Transverse colon (tissue), 3 donors: ENCODE results near the gene GALNT9.

Experiments
- EP300 ChIP-seq: sonication (generic); formaldehyde crosslinking; IDR thresholded peaks from one replicate; pipeline ENCODE4 v1.6.1; 2017; ENCODE audit warnings: antibody characterized with exemption, low read depth
- TF ChIP-seq, protein P1 (sequence below), 5 experiments: fragments of 200-600 bp in 3 of 5; fragments of 450-650 bp in 2 of 5; sonication (generic) in 3 of 5; IDR thresholded peaks; 1 replicate in 2 of 5; 2 replicates in 3 of 5; pipeline ENCODE4 v1.5.1; 2016 to 2017; ENCODE audit warnings: antibody characterized with exemption in 5 of 5, inconsistent platforms in 3 of 5, mild to moderate bottlenecking in 2 of 5, moderate library complexity in 1 of 5

- TF ChIP-seq, protein P1, sequence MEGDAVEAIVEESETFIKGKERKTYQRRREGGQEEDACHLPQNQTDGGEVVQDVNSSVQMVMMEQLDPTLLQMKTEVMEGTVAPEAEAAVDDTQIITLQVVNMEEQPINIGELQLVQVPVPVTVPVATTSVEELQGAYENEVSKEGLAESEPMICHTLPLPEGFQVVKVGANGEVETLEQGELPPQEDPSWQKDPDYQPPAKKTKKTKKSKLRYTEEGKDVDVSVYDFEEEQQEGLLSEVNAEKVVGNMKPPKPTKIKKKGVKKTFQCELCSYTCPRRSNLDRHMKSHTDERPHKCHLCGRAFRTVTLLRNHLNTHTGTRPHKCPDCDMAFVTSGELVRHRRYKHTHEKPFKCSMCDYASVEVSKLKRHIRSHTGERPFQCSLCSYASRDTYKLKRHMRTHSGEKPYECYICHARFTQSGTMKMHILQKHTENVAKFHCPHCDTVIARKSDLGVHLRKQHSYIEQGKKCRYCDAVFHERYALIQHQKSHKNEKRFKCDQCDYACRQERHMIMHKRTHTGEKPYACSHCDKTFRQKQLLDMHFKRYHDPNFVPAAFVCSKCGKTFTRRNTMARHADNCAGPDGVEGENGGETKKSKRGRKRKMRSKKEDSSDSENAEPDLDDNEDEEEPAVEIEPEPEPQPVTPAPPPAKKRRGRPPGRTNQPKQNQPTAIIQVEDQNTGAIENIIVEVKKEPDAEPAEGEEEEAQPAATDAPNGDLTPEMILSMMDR (IDR thresholded peaks at IDR 0.05) = no peak
- no peak for TF ChIP-seq EP300
These were observed 122.2 kb downstream of the GALNT9 start for GRCh38 chr12:132207083-132207775.
